ENCODE measurements around the gene CIPC. TPM values are rescaled to one million over a fixed set of nuclear protein-coding genes. Genes with fewer than 3 reads are reported as not detected.

CIPC gene
- total RNA-seq: 9.7 and 14.5 TPM in 2 replicates

- peak; percentile 94 for DNase-seq (ENCODE audit: low read depth)
- Histone ChIP-seq H3K4me3 (ENCODE audit: low read depth, low read length) (peak within 1 kb of the TSS; percentile 88), H3K27me3 (ENCODE audit: control insufficient read depth, insufficient read depth, low read length) (no peaks in the 10 kb centered on the region), H3K36me3 (ENCODE audit: control insufficient read depth, insufficient read depth, low read length) (no peaks in the 10 kb centered on the region)
- no peak for FAIRE-seq
- no peak for TF ChIP-seq CTCF (IDR thresholded peaks at IDR 0.05; ENCODE audit: insufficient read depth, low read length, severe bottlenecking)
Measured at GRCh38 chr14:77097700-77098528, at the start of gene CIPC. TSS of gene CIPC (plus strand) at chr14:77098258. CDS start at chr14:77105709, 7,451 bp downstream.

- Histone ChIP-seq H3K4me3 (ENCODE audit: low read depth, low read length) (no peak overlapping the region), H3K36me3 (ENCODE audit: control insufficient read depth, insufficient read depth, low read length) (no peaks in the 10 kb centered on the region), H3K27me3 (ENCODE audit: control insufficient read depth, insufficient read depth, low read length) (no peaks in the 10 kb centered on the region)
- no peak for FAIRE-seq
- DNase-seq (ENCODE audit: low read depth): no peak
- no peak for TF ChIP-seq CTCF (IDR thresholded peaks at IDR 0.05; ENCODE audit: insufficient read depth, low read length, severe bottlenecking)
Measured at GRCh38 chr14:77051116-77051515, 46.9 kb upstream of the CIPC start.

- FAIRE-seq: peak; percentile 7
- H3K4me3 ChIP-seq (ENCODE audit: low read depth, low read length): no peak overlapping the region
Measured at GRCh38 chr14:77052281-77053044, 45.6 kb upstream of the CIPC start.

GRCh38 chr14:77053046-77053841, 44.8 kb upstream of the CIPC start:
- TF ChIP-seq CTCF (IDR thresholded peaks at IDR 0.05; ENCODE audit: insufficient read depth, low read length, severe bottlenecking): peak; percentile 82
- no peak for FAIRE-seq
- DNase-seq (ENCODE audit: low read depth): no peak
- no peak overlapping the region for H3K4me3 ChIP-seq (ENCODE audit: low read depth, low read length)
- H3K36me3 ChIP-seq (ENCODE audit: control insufficient read depth, insufficient read depth, low read length): no peaks in the 10 kb centered on the region
- no peaks in the 10 kb centered on the region for H3K27me3 ChIP-seq (ENCODE audit: control insufficient read depth, insufficient read depth, low read length)

More at GRCh38 chr14:77052281-77053044, 45.6 kb upstream of the CIPC start:
- Histone ChIP-seq H3K27me3 (ENCODE audit: control insufficient read depth, insufficient read depth, low read length) (no peaks in the 10 kb centered on the region), H3K36me3 (ENCODE audit: control insufficient read depth, insufficient read depth, low read length) (no peaks in the 10 kb centered on the region)
- peak; percentile 44 for DNase-seq (ENCODE audit: low read depth)
- no peak for TF ChIP-seq CTCF (IDR thresholded peaks at IDR 0.05; ENCODE audit: insufficient read depth, low read length, severe bottlenecking)

- Histone ChIP-seq H3K36me3 (ENCODE audit: control insufficient read depth, insufficient read depth, low read length) (no peaks in the 10 kb centered on the region), H3K27me3 (ENCODE audit: control insufficient read depth, insufficient read depth, low read length) (no peaks in the 10 kb centered on the region), H3K4me3 (ENCODE audit: low read depth, low read length) (no peak overlapping the region)
- DNase-seq (ENCODE audit: low read depth) (no peak), FAIRE-seq (no peak)
- no peak for TF ChIP-seq CTCF (IDR thresholded peaks at IDR 0.05; ENCODE audit: insufficient read depth, low read length, severe bottlenecking)
Measured at GRCh38 chr14:77055306-77055705, 42.8 kb upstream of the CIPC start.

Data from bronchial epithelial cell (primary cell).